Endothelial cell of umbilical vein (primary cell): Measurements from ENCODE around the gene NR0B1. TPM values are rescaled to one million over a fixed set of nuclear protein-coding genes. Genes with fewer than 3 reads are reported as not detected.

Experiments
- BruUV-seq: library from RNA; stranded (reverse); fragments of 400-500 nt; replicated peaks from 2 replicates; lab custom pipeline; 2021; lab: Mats Ljungman, UMichigan
- CTCF ChIA-PET: fragments of 300-600, 350-600 bp; sonication (Branson Sonifier 250); formaldehyde crosslinking; loops from one replicate; lab custom pipeline; 2021; ENCODE audit warnings: antibody characterized with exemption, inconsistent platforms; lab: Charles Lee
- POLR2A ChIA-PET: fragments of 300-600, 350-600 bp; sonication (Branson Sonifier 250); formaldehyde crosslinking; loops from one replicate; lab custom pipeline; 2021; ENCODE audit warnings: antibody characterized with exemption, inconsistent platforms; lab: Charles Lee
- DNase-seq: peaks from one replicate; pipeline ENCODE4 v3.0.0-alpha.2; 2011; ENCODE audit warnings: low read depth, low spot score
- FAIRE-seq: peaks from 2 replicates; lab custom pipeline; 2011; peaks lifted over from hg19 to GRCh38; lab: Jason Lieb, UNC
- H2AFZ ChIP-seq: 2 replicates; pipeline ENCODE4 v1.6.0; 2012; ENCODE audit warnings: low read depth, low read length, control low read depth, inconsistent platforms
- H3K27ac ChIP-seq: 2 replicates; pipeline ENCODE4 v1.5.1; 2011; ENCODE audit warnings: low read depth, mild to moderate bottlenecking, control low read depth, low read length, moderate library complexity; ENCODE audit not compliant: insufficient read depth
- H3K27me3 ChIP-seq, 2 experiments: 2 replicates each; pipeline versions ENCODE4 v1.6.0 to v1.6.1; 2011; ENCODE audit warnings: low read length in 2 of 2, mixed read lengths in 1 of 2; ENCODE audit not compliant: control insufficient read depth in 2 of 2, insufficient read depth in 2 of 2
- H3K36me3 ChIP-seq, 2 experiments: 2 replicates in 1 of 2; 3 replicates in 1 of 2; pipeline ENCODE4 v1.5.1; 2011; ENCODE audit warnings: low read length in 2 of 2, mild to moderate bottlenecking in 1 of 2, moderate library complexity in 1 of 2; ENCODE audit not compliant: control insufficient read depth in 2 of 2, insufficient read depth in 2 of 2; ENCODE audit errors: extremely low read depth in 1 of 2
- H3K4me1 ChIP-seq: 3 replicates; pipeline ENCODE4 v1.5.1; 2011; ENCODE audit warnings: mild to moderate bottlenecking, low read length; ENCODE audit not compliant: control insufficient read depth, insufficient read depth; ENCODE audit errors: extremely low read depth
- H3K4me2 ChIP-seq: 2 replicates; pipeline ENCODE4 v1.6.1; 2011; ENCODE audit warnings: low read length, control low read depth, mixed read lengths; ENCODE audit not compliant: insufficient read depth
- H3K4me3 ChIP-seq, 3 experiments: fragments of 200-600 bp in 1 of 3; sonication (generic), shearing (Covaris generic) in 1 of 3; replicated peaks in 1 of 3; 2 replicates each; pipeline ENCODE4 v1.5.1; 2011 to 2016; ENCODE audit warnings: control low read depth in 3 of 3, low read length in 3 of 3, mild to moderate bottlenecking in 2 of 3, inconsistent platforms in 1 of 3, low read depth in 1 of 3, moderate library complexity in 1 of 3; ENCODE audit not compliant: insufficient read depth in 1 of 3
- H3K79me2 ChIP-seq: 2 replicates; pipeline ENCODE4 v1.6.0; 2012; ENCODE audit warnings: low read length, inconsistent platforms; ENCODE audit not compliant: control insufficient read depth, insufficient read depth
- H3K9ac ChIP-seq: replicated peaks from 2 replicates; pipeline ENCODE3; 2011; ENCODE audit warnings: low read length, control low read depth; ENCODE audit not compliant: insufficient read depth; ENCODE audit errors: extremely low read depth
- H3K9me1 ChIP-seq: replicated peaks from 3 replicates; pipeline ENCODE4 v1.6.0; 2011; ENCODE audit warnings: mild to moderate bottlenecking, low read length; ENCODE audit not compliant: control insufficient read depth, insufficient read depth; ENCODE audit errors: extremely low read depth
- H3K9me3 ChIP-seq: replicated peaks from 2 replicates; pipeline ENCODE4 v1.5.1; 2012; ENCODE audit warnings: low read length, inconsistent platforms; ENCODE audit not compliant: control insufficient read depth, insufficient read depth
- H4K20me1 ChIP-seq: replicated peaks from 2 replicates; pipeline ENCODE3; 2011; ENCODE audit warnings: mild to moderate bottlenecking, low read length; ENCODE audit not compliant: control insufficient read depth, insufficient read depth; ENCODE audit errors: extremely low read depth
- CTCF ChIP-seq, 2 donors: IDR thresholded peaks; 1 replicate in 1 of 2; 2 replicates in 1 of 2; pipeline ENCODE4 v1.5.1; 2011; ENCODE audit warnings: low read length in 2 of 2, mild to moderate bottlenecking in 2 of 2, moderate library complexity in 2 of 2, control low read depth in 1 of 2, inconsistent platforms in 1 of 2, low read depth in 1 of 2; ENCODE audit not compliant: insufficient read depth in 1 of 2; ENCODE audit errors: extremely low read depth in 1 of 2
- EZH2 ChIP-seq: IDR thresholded peaks from 2 replicates; pipeline ENCODE4 v1.6.1; 2012; ENCODE audit warnings: borderline replicate concordance, low read depth, mild to moderate bottlenecking, moderate library complexity, low read length, inconsistent platforms; ENCODE audit not compliant: severe bottlenecking
- FOS ChIP-seq: IDR thresholded peaks from 2 replicates; pipeline ENCODE4 v1.6.1; 2011; ENCODE audit warnings: mild to moderate bottlenecking, low read length, moderate library complexity, borderline replicate concordance; ENCODE audit not compliant: insufficient read depth
- GATA2 ChIP-seq: IDR thresholded peaks from 2 replicates; pipeline ENCODE4 v1.7.0; 2011; ENCODE audit warnings: low read depth, mild to moderate bottlenecking, moderate library complexity, mixed read lengths, low read length; ENCODE audit not compliant: insufficient read length, insufficient read depth
- JUN ChIP-seq: IDR thresholded peaks from 2 replicates; pipeline ENCODE4 v1.6.1; 2011; ENCODE audit warnings: borderline replicate concordance, low read depth; ENCODE audit not compliant: insufficient read length, insufficient read depth
- MAX ChIP-seq: IDR thresholded peaks from 2 replicates; pipeline ENCODE4 v1.6.1; 2011; ENCODE audit not compliant: insufficient read depth, insufficient read length
- MYC ChIP-seq: IDR thresholded peaks from one replicate; pipeline ENCODE4 v1.6.1; 2011; ENCODE audit warnings: mild to moderate bottlenecking, low read depth, low read length
- POLR2A ChIP-seq: IDR thresholded peaks from 2 replicates; pipeline ENCODE4 v1.6.1; 2012; ENCODE audit warnings: low read depth, mild to moderate bottlenecking, control low read depth, low read length
- POLR2AphosphoS5 ChIP-seq: IDR thresholded peaks from 2 replicates; pipeline ENCODE4 v1.6.1; 2012; ENCODE audit warnings: low read depth, mild to moderate bottlenecking, control low read depth, low read length, moderate library complexity; ENCODE audit not compliant: insufficient read depth
- dilution Hi-C: fragments of 300-500 bp; cut with MboI; formaldehyde crosslinking; loops from one replicate; pipeline ENCODE4 v1.15.0; 2019; ENCODE audit warnings: low sequenced_read_pairs; ENCODE audit not compliant: extremely low pct_ligation_motif_present
- intact Hi-C: fragments of 100-400 bp; cut with micrococcal nuclease; formaldehyde crosslinking; loops from one replicate; pipeline ENCODE4 v1.10.0; 2022
- polyA plus RNA-seq, 4 experiments: library from polyadenylated mRNA; depleted of rRNA in 3 of 4; stranded (reverse) in 3 of 4; unstranded in 1 of 4; fragments of >200 nt; gene quantifications; 2 replicates each; pipeline versions ENCODE4 v1.2.1 to v1.2.3, GENCODE V29; 2011 to 2012; ENCODE audit warnings: missing spikeins in 1 of 4
- total RNA-seq: library from RNA; stranded (reverse); gene quantifications from 2 replicates; pipeline ENCODE4 v1.2.3, GENCODE V29; 2021

NR0B1 gene
- total and polyA plus RNA-seq, 2 donors (not counting 3 experiments of a cell fraction or from before 2014, with no cell fraction given), result not detected

GRCh38 chrX:30282527-30282926 lies 26.7 kb downstream of the NR0B1 start:
- no peak for FAIRE-seq
- dilution Hi-C loops (no loop called here), intact Hi-C loops (no loop called here)
- ChIA-PET POLR2A (no interaction called here), CTCF (no interaction called here)
- Histone ChIP-seq H2AFZ (no peak overlapping the region), H3K79me2 (no peaks in the 10 kb centered on the region), H3K9me3 (no peaks in the 10 kb centered on the region), H3K27me3 (no peaks in the 10 kb centered on the region), H3K4me3 (no peak overlapping the region), H3K4me2 (no peak overlapping the region), H3K4me1 (peaks cover 15% of the 10 kb centered on the region), H3K9me1 (no peaks in the 10 kb centered on the region), H3K27ac (peak overlapping the region; percentile 97), H4K20me1 (no peaks in the 10 kb centered on the region), H3K36me3 (no peaks in the 10 kb centered on the region), H3K9ac (no peak overlapping the region)
- BruUV-seq, result no TSS peak
- peak; percentile 1 for DNase-seq
- TF ChIP-seq FOS (no peak), POLR2AphosphoS5 (no peak), GATA2 (no peak), POLR2A (no peak), MYC (no peak), MAX (no peak), JUN (no peak), CTCF (IDR thresholded peaks at IDR 0.05; ENCODE audit: extremely low read depth in 1 of 2, insufficient read depth in 1 of 2, low read depth in 1 of 2, low read length in 2 of 2) (no peak), EZH2 (no peak)
